AG04449 (cell line): ENCODE results near the gene LRRC71.
"Not testable (repeated sequence)": the region's sequence is repeated elsewhere in the genome, so short reads cannot be mapped to it uniquely, and the experiment has no call there.

Experiments used
- CTCF ChIA-PET: fragments of 350-600 bp; formaldehyde crosslinking; extraction: SDS; loops from one replicate; lab custom pipeline; 2021; ENCODE audit warnings: antibody characterized with exemption; lab: Yijun Ruan, JAX
- POLR2A ChIA-PET: fragments of 400-600, 350-600 bp; formaldehyde crosslinking; extraction: SDS; loops from one replicate; lab custom pipeline; 2020; ENCODE audit warnings: antibody characterized with exemption, inconsistent platforms; lab: Yijun Ruan, JAX
- DNase-seq: peaks from one replicate; pipeline ENCODE4 v3.0.0-alpha.2; 2010; ENCODE audit warnings: low read depth, low spot score
- H3K4me3 ChIP-seq: 2 replicates; pipeline ENCODE4 v1.5.1; 2011; ENCODE audit warnings: low read depth, mild to moderate bottlenecking, control low read depth, low read length
- TF ChIP-seq, protein P1 (sequence below): IDR thresholded peaks from one replicate; pipeline ENCODE4 v1.5.1; 2011; ENCODE audit warnings: mild to moderate bottlenecking, moderate library complexity, low read length, control low read depth, inconsistent platforms; ENCODE audit not compliant: insufficient read depth; ENCODE audit errors: missing control alignments

LRRC71 gene

DNA sequence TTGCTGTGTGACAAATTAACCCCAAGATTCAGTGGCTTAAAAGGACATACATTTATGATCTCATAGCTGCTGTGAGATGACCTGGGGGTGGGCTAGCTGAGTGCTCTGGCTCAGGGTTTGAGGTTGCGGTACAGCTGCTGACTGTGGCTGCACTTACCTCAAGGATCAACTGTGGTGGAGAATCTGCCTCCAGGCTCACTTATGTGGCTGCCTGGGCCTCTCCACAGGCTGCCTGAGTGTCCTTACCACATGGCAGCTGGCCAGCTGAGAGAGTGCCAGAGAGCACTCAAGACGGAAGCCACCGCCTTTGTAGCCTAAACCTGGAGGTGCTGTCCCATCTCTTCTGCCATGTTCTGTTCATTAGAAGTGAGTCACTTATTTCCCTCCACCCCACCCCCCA, 5.7 kb downstream of the LRRC71 start:
- TF ChIP-seq, protein P1, sequence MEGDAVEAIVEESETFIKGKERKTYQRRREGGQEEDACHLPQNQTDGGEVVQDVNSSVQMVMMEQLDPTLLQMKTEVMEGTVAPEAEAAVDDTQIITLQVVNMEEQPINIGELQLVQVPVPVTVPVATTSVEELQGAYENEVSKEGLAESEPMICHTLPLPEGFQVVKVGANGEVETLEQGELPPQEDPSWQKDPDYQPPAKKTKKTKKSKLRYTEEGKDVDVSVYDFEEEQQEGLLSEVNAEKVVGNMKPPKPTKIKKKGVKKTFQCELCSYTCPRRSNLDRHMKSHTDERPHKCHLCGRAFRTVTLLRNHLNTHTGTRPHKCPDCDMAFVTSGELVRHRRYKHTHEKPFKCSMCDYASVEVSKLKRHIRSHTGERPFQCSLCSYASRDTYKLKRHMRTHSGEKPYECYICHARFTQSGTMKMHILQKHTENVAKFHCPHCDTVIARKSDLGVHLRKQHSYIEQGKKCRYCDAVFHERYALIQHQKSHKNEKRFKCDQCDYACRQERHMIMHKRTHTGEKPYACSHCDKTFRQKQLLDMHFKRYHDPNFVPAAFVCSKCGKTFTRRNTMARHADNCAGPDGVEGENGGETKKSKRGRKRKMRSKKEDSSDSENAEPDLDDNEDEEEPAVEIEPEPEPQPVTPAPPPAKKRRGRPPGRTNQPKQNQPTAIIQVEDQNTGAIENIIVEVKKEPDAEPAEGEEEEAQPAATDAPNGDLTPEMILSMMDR: no peak
- H3K4me3 ChIP-seq: no peak overlapping the region
- no peak for DNase-seq
- ChIA-PET POLR2A (no interaction called here), CTCF (interaction anchor here (0.9 to 12.0 kb wide), 17 partner anchors 10 to 267 kb away, joined by 3 to 678 read pairs (median 20); partner anchors contain the start of genes INSRR, ISG20L2, METTL25B and NTRK1)

DNA sequence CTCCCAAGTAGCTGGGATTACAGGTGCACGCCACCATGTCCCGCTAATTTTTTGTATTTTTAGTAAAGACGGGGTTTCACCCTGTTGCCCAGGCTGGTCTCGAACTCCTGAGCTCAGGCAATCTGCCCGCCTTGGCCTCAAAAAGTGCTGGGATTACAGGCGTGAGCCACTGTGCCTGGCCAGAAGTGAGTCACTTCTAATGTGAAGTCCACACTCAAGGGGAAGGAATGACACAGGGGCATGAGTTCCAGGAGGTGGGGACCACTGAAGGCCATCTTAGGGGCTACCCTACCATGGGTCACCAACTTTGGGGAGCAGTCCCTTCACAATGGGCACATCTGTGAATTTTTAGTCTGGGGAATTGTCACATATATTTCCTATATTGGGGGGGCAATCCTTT, 6.3 kb downstream of the LRRC71 start:
- H3K4me3 ChIP-seq, POLR2A ChIA-PET, DNase-seq: not testable (repeated sequence)
- CTCF ChIA-PET: interaction anchor here (1.0 to 12.0 kb wide), 22 partner anchors 10 to 267 kb away, joined by 3 to 678 read pairs (median 12); partner anchors contain the start of genes INSRR, ISG20L2, METTL25B and NTRK1

DNA sequence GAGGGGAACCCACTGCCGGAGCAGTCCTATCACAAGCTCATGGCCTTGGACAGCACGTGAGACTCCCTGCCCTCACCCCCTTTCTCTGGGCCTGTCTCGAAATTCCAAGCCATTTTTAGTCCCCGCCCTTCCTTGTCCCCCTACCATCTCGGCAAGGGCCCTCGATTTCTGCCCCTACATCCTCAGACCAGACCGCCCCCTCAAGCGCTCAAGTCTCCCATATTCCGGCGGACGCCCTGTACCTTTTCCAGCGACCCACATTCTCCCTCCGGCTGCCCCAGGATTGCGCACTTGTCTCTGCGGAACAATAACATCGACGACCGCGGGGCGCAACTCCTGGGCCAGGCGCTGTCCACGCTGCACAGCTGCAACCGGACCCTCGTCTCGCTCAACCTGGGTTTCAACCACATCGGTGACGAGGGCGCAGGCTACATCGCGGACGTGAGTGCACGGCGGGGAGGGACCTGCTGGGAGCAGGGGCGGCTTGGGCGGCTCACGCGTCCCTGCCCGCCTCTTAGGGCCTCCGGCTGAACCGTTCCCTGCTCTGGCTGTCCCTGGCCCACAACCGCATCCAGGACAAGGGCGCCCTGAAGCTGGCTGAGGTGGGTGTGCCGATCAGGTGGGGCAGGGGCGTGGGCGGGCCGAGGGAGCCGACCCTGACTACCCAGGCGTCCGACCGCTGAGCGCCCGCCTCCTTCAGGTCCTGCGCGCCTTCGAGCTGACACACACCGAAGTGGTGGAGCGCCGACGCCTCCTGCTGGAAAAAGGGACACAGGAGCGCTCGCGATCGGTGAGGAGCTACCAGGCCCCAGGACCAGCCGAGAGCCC, 7.0 kb downstream of the LRRC71 start:
- no peak for DNase-seq
- CTCF ChIA-PET: interaction anchor here (0.6 to 12.0 kb wide), 47 partner anchors 8 to 300 kb away, joined by 3 to 678 read pairs (median 4); partner anchors contain the start of genes INSRR, ISG20L2, METTL25B and NTRK1
- TF ChIP-seq, protein P1: peak; percentile 94
- POLR2A ChIA-PET: interaction anchor here (0.5 to 1.1 kb wide), 2 partner anchors 129 to 200 kb away, joined by 3 read pairs; partner anchors contain the start of genes ISG20L2 and METTL25B
- H3K4me3 ChIP-seq: peak overlapping the region; percentile 55

DNA sequence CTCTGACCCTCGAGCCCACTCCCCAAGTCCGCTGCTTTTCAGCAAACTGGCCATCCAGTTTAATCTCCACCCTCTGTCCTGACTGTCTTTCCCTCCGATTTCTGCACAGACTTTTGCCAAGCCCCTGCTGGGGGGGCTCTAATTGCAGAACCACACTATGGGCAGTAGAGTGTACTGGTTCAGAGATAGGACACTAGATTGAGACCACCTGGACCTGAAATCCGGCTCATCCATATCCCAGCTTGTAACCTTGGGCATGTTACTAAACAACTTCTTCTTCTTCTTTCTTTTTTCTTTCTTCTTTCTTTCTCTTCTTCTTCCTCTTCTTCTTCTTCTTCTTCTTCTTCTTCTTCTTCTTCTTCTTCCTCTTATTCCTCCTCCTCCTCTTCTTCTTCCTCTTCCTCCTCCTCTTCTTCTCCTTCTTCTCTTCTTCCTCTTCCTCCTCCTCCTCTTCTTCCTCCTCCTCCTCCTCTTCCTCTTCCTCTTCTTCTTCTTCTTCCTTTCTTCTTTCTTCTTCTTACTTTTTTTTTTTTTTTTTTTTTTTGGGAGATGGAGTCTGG, 7.7 kb downstream of the LRRC71 start:
- ChIA-PET POLR2A (interaction anchor here (0.5 to 1.1 kb wide), 2 partner anchors 129 to 200 kb away, joined by 3 read pairs; partner anchors contain the start of genes ISG20L2 and METTL25B), CTCF (interaction anchor here (0.6 to 12.0 kb wide), 45 partner anchors 9 to 300 kb away, joined by 3 to 678 read pairs (median 5); partner anchors contain the start of genes INSRR, ISG20L2, METTL25B and NTRK1)
- DNase-seq: no peak
- TF ChIP-seq, protein P1: no peak
- H3K4me3 ChIP-seq: peak overlapping the region; percentile 55; the same call in 1 of the 2 replicates

DNA sequence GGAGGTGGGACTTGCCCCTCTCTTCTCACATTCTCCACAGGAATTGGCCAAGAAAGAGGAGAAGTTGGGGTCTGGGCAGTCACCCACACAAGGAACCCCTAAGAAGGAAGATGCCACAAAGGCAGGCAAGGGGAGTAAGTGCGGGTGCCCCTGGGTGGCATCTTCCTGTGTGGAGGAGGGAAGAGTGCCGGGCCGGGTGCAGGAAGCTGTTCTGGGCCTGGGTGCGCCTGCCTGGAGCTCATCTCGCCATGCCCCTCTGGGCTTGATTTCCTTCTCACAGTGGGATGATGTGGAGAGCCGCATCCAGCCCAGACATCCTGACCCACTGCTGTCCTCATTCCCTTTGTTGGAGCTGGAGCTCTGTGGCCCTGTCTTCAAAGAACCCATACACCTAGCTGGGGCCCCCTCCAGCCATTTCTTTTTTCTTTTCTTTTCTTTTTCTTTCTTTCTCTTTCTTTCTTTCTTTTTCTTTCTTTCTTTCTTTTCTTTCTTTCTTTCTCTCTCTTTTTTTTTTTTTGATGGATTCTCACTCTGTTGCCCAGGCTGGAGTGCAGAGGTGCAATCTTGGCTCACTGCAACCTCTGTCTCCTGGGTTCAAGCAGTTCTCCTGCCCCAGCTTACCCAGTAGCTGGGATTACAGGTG, 9.3 kb downstream of the LRRC71 start:
- ChIA-PET POLR2A (no interaction called here), CTCF (interaction anchor here (1.8 to 12.0 kb wide), 8 partner anchors 10 to 270 kb away, joined by 4 to 678 read pairs (median 60); partner anchors contain the start of genes ISG20L2, METTL25B and PEAR1)
- no peak overlapping the region for H3K4me3 ChIP-seq
- DNase-seq: no peak
- TF ChIP-seq, protein P1: no peak

DNA sequence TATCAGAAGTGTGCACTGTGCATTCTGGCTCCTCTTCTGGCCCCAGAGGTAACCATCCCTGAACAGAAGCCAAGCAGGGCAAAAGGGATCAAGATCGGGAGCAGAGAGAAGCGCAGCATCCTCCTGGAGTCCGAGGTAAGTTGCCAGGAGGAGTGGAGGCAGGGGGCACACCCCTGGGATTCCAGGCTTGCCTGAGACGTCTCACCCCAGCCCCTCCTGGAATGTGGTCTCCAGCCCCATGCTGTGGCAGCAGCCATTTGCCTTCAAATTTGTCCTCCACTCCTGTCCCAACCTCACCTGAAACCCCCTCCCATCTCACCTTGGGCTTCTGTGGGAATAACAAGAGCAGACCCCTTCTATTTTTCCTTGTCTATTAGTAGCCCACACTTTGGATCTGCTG, 10.1 kb downstream of the LRRC71 start:
- no peak overlapping the region for H3K4me3 ChIP-seq
- CTCF ChIA-PET: interaction anchor here (2.3 to 12.0 kb wide), 4 partner anchors 11 to 203 kb away, joined by 7 to 678 read pairs (median 60); partner anchors contain the start of genes ISG20L2, LRRC71, METTL25B and PEAR1
- POLR2A ChIA-PET: no interaction called here
- no peak for DNase-seq
- TF ChIP-seq, protein P1: no peak
